CD4-positive, alpha-beta memory T cell (primary cell): ENCODE results near the gene CCDC167. TPM values are rescaled to one million over a fixed set of nuclear protein-coding genes. Genes with fewer than 3 reads are reported as not detected.

Experiments
- CTCF ChIA-PET: fragments of 350-600 bp; sonication (Branson Sonifier 250); formaldehyde crosslinking; loops from one replicate; lab custom pipeline; 2021; ENCODE audit warnings: inconsistent platforms; ENCODE audit not compliant: partially characterized antibody; lab: Charles Lee
- POLR2A ChIA-PET: fragments of 350-600 bp; sonication (Branson Sonifier 250); formaldehyde crosslinking; loops from one replicate; lab custom pipeline; 2021; ENCODE audit not compliant: partially characterized antibody; lab: Charles Lee
- DNase-seq, 5 donors: peaks; one replicate each; pipeline versions ENCODE4 v3.0.0 to v3.0.0-alpha.2; 2020 to 2022; ENCODE audit warnings: mixed read lengths in 1 of 5
- H3K27ac ChIP-seq: one replicate; pipeline ENCODE4 v1.7.0; 2013; ENCODE audit warnings: low read depth, low read length
- H3K27me3 ChIP-seq: 2 replicates; pipeline ENCODE4 v1.7.0; 2013; ENCODE audit warnings: mild to moderate bottlenecking, low read length, moderate library complexity; ENCODE audit not compliant: insufficient read depth
- H3K36me3 ChIP-seq: 2 replicates; pipeline ENCODE4 v1.7.0; 2013; ENCODE audit warnings: mild to moderate bottlenecking, low read length, moderate library complexity; ENCODE audit not compliant: insufficient read depth
- H3K4me1 ChIP-seq: 2 replicates; pipeline ENCODE4 v1.7.0; 2013; ENCODE audit warnings: mild to moderate bottlenecking, low read length, moderate library complexity; ENCODE audit not compliant: insufficient read depth
- H3K4me3 ChIP-seq, 2 donors: one replicate each; pipeline ENCODE4 v1.7.0; 2013; ENCODE audit warnings: low read length in 2 of 2, mild to moderate bottlenecking in 1 of 2
- H3K9me3 ChIP-seq, 2 donors: one replicate each; pipeline ENCODE4 v1.7.0; 2013; ENCODE audit warnings: low read length in 2 of 2, control low read depth in 1 of 2; ENCODE audit not compliant: control insufficient read depth in 1 of 2
- H3K27ac Mint-ChIP-seq, 7 donors: one replicate each; pipeline ENCODE4 v1.8.0; 2020 to 2021; ENCODE audit warnings: mixed read lengths in 7 of 7, mild to moderate bottlenecking in 6 of 7, inconsistent platforms in 3 of 7, moderate library complexity in 3 of 7
- H3K27me3 Mint-ChIP-seq, 2 donors: one replicate each; pipeline ENCODE4 v1.8.0; 2020 to 2021; ENCODE audit warnings: mixed read lengths in 2 of 2
- H3K36me3 Mint-ChIP-seq, 2 donors: one replicate each; pipeline ENCODE4 v1.8.0; 2020 to 2021; ENCODE audit warnings: mixed read lengths in 2 of 2, inconsistent platforms in 1 of 2, mild to moderate bottlenecking in 1 of 2
- H3K4me1 Mint-ChIP-seq, 4 donors: one replicate each; pipeline ENCODE4 v1.8.0; 2020 to 2021; ENCODE audit warnings: mixed read lengths in 4 of 4, mild to moderate bottlenecking in 1 of 4
- H3K4me3 Mint-ChIP-seq, 8 donors: one replicate each; pipeline ENCODE4 v1.8.0; 2020 to 2021; ENCODE audit warnings: mixed read lengths in 8 of 8, mild to moderate bottlenecking in 7 of 8, moderate library complexity in 6 of 8, inconsistent platforms in 3 of 8
- H3K9me3 Mint-ChIP-seq, 8 donors: one replicate each; pipeline ENCODE4 v1.8.0; 2020 to 2021; ENCODE audit warnings: mixed read lengths in 8 of 8, mild to moderate bottlenecking in 5 of 8, inconsistent platforms in 3 of 8, moderate library complexity in 1 of 8
- intact Hi-C: fragments of 100-400 bp; cut with micrococcal nuclease; formaldehyde crosslinking; loops from one replicate; pipeline ENCODE4 v1.15.1; 2023
- polyA plus RNA-seq, 2 donors: library from polyadenylated mRNA; unstranded; fragments of 300-500 nt; fragmentation: Illumina TruSeq; gene quantifications; one replicate each; pipeline ENCODE4 v1.2.3, GENCODE V29; 2021
- total RNA-seq, 2 experiments: library from RNA; stranded (reverse); gene quantifications; one replicate each; pipeline ENCODE4 v1.2.3, GENCODE V29; 2021

CCDC167 gene
- total and polyA plus RNA-seq, 4 experiments from 2014 or later: 25.1 to 226 (median 89.2) TPM

DNA sequence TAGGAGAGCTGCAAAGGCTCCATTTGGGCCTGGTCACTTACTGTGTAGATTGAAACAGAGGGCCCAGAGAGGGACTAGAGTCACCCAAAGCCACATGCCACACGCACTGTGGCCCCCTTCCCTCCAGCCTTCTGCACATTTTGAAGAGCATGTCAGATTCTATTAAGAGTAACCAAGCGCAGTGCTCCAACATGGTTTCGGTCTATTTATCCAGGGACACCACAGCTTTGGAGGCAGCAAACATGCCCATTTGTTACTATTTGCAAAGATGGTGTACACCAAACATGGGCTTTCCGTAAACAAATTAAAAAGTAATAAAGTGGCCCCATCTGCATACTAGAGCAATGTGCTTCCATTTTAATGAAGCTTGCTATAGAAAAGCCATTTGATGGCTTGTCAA lies 43.7 kb upstream of the CCDC167 start:
- intact Hi-C loops: no loop called here
- POLR2A ChIA-PET: interaction anchor here (0.5 to 3.5 kb wide), 5 partner anchors 24 to 1330 kb away, joined by 3 to 20 read pairs (median 5); no protein-coding TSS in a partner anchor
- Histone ChIP-seq H3K27ac (no peak overlapping the region), H3K27me3 (no peaks in the 10 kb centered on the region), H3K4me1 (peaks cover 24% of the 10 kb centered on the region), H3K4me3 (no peak overlapping the region), H3K36me3 (no peaks in the 10 kb centered on the region), H3K9me3 (no peaks in the 10 kb centered on the region)
- no peaks in the 10 kb centered on the region for H3K27me3 Mint-ChIP-seq
- H3K4me1 Mint-ChIP-seq: peaks cover 10 to 53% (median 43%) of the 10 kb centered on the region in 4 donors
- no peaks in the 10 kb centered on the region for H3K9me3 Mint-ChIP-seq
- no peak overlapping the region for H3K4me3 Mint-ChIP-seq
- peak overlapping the region in 4 of 7 donors; percentile 41 to 83 (median 54) for H3K27ac Mint-ChIP-seq
- peaks cover 0 to 2% of the 10 kb centered on the region in 2 donors for H3K36me3 Mint-ChIP-seq
- CTCF ChIA-PET: interaction anchor here (1.5 kb wide), 1 partner anchor 24 kb away, joined by 3 read pairs; no protein-coding TSS in a partner anchor
- DNase-seq: no peak

- no peak overlapping the region for H3K27ac ChIP-seq
Measured at GRCh38 chr6:37541346-37541745, 41.7 kb upstream of the CCDC167 start.

GRCh38 chr6:37540390-37540789 lies 40.7 kb upstream of the CCDC167 start:
- Mint-ChIP-seq H3K36me3 (peaks cover 0 to 8% of the 10 kb centered on the region in 2 donors), H3K4me1 (peaks cover 3 to 34% (median 30%) of the 10 kb centered on the region in 4 donors), H3K27ac (peak overlapping the region in 6 of 7 donors; percentile 4 to 88 (median 65)), H3K27me3 (no peaks in the 10 kb centered on the region), H3K4me3 (no peak overlapping the region), H3K9me3 (no peaks in the 10 kb centered on the region)
- H3K36me3 ChIP-seq: no peaks in the 10 kb centered on the region
- no peak overlapping the region for H3K4me3 ChIP-seq
- H3K27ac ChIP-seq: no peak overlapping the region
- POLR2A ChIA-PET: interaction anchor here (1.0 to 6.0 kb wide), 3 partner anchors 23 to 38 kb away, joined by 3 to 61 read pairs (median 5); no protein-coding TSS in a partner anchor
- no peaks in the 10 kb centered on the region for H3K27me3 ChIP-seq
- H3K4me1 ChIP-seq: peaks cover 9% of the 10 kb centered on the region
- no peaks in the 10 kb centered on the region for H3K9me3 ChIP-seq
- intact Hi-C loops: no loop called here
- CTCF ChIA-PET: no interaction called here
- DNase-seq: no peak

More at GRCh38 chr6:37541346-37541745, 41.7 kb upstream of the CCDC167 start:
- Mint-ChIP-seq H3K27me3 (no peaks in the 10 kb centered on the region), H3K9me3 (no peaks in the 10 kb centered on the region), H3K36me3 (peaks cover 0 to 8% of the 10 kb centered on the region in 2 donors), H3K27ac (peak overlapping the region in 5 of 7 donors; percentile 31 to 92 (median 64)), H3K4me1 (peaks cover 1 to 42% (median 33%) of the 10 kb centered on the region in 4 donors), H3K4me3 (no peak overlapping the region)
- CTCF ChIA-PET: no interaction called here
- Histone ChIP-seq H3K27me3 (no peaks in the 10 kb centered on the region), H3K36me3 (no peaks in the 10 kb centered on the region), H3K4me3 (no peak overlapping the region), H3K4me1 (peaks cover 4% of the 10 kb centered on the region), H3K9me3 (no peaks in the 10 kb centered on the region)
- intact Hi-C loops: no loop called here
- POLR2A ChIA-PET: interaction anchor here (1.4 kb wide), 1 partner anchor 25 kb away, joined by 6 read pairs; no protein-coding TSS in a partner anchor
- no peak for DNase-seq

DNA sequence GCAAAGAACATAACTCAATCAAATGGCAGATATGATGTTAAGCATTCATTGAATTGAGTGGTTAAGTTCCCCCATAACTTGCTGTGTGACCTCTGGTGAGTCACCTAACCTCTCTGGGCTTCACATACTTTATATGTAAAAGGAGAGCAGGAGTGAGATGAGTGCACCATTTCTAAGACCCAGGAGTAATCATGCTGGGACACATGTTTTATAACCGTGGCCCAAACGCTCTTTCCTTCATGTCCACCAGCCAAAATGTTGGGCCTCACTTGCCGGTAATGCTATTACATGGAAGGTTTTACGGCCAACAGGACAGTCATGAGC lies 40.3 kb upstream of the CCDC167 start:
- POLR2A ChIA-PET: interaction anchor here (1.0 to 6.0 kb wide), 4 partner anchors 23 to 48 kb away, joined by 3 to 61 read pairs (median 5); no protein-coding TSS in a partner anchor
- Histone ChIP-seq H3K27ac (no peak overlapping the region), H3K36me3 (no peaks in the 10 kb centered on the region), H3K4me3 (no peak overlapping the region), H3K9me3 (no peaks in the 10 kb centered on the region), H3K27me3 (no peaks in the 10 kb centered on the region), H3K4me1 (peaks cover 13% of the 10 kb centered on the region)
- Mint-ChIP-seq H3K27me3 (no peaks in the 10 kb centered on the region), H3K27ac (peak overlapping the region; percentile 4 to 88 (median 62)), H3K36me3 (peaks cover under 1 to 8% of the 10 kb centered on the region in 2 donors), H3K4me3 (no peak overlapping the region), H3K9me3 (no peaks in the 10 kb centered on the region), H3K4me1 (peaks cover 3 to 32% (median 27%) of the 10 kb centered on the region in 4 donors)
- no peak for DNase-seq
- intact Hi-C loops: no loop called here
- CTCF ChIA-PET: no interaction called here

GRCh38 chr6:37539171-37540028 lies 39.7 kb upstream of the CCDC167 start:
- Mint-ChIP-seq H3K27me3 (no peaks in the 10 kb centered on the region), H3K9me3 (no peaks in the 10 kb centered on the region), H3K4me1 (peaks cover 3 to 27% (median 21%) of the 10 kb centered on the region in 4 donors), H3K4me3 (no peak overlapping the region), H3K36me3 (peaks cover 6 to 8% of the 10 kb centered on the region in 2 donors), H3K27ac (peak overlapping the region; percentile 4 to 83 (median 39))
- Histone ChIP-seq H3K36me3 (no peaks in the 10 kb centered on the region), H3K27me3 (no peaks in the 10 kb centered on the region), H3K27ac (no peak overlapping the region), H3K9me3 (no peaks in the 10 kb centered on the region), H3K4me1 (peaks cover 10% of the 10 kb centered on the region), H3K4me3 (no peak overlapping the region)
- DNase-seq: no peak
- intact Hi-C loops: loop anchor here (5.0 kb wide), 1 partner anchor 42 kb away; the partner anchor contains the start of gene CCDC167
- ChIA-PET POLR2A (interaction anchor here (1.0 to 6.0 kb wide), 6 partner anchors 8 to 47 kb away, joined by 3 to 61 read pairs (median 5); no protein-coding TSS in a partner anchor), CTCF (interaction anchor here (1.0 to 3.2 kb wide), 3 partner anchors 8 to 58 kb away, joined by 3 to 14 read pairs (median 5); no protein-coding TSS in a partner anchor)

DNA sequence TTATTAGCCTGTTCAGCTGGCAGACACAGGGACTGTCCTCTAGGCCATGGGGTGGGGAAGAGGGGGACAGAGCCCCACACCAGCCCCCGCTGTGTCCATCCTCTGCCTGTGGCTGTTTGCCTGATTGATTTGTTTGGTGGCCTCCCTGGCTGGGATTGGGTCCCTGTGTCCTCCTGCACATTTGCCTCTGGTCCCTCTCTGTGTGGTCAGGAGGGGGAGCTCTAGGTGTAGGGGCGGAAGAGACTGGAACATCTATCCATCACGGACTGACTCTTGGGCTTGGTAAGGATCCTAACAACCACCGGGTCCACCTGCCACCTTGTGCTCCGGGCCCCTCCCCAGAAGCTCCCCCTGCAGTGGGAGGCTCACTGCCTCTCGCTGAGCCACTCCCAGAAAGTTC lies 38.4 kb upstream of the CCDC167 start:
- Mint-ChIP-seq H3K27ac (peak overlapping the region in 5 of 7 donors; percentile 50 to 92 (median 71)), H3K4me3 (no peak overlapping the region), H3K9me3 (no peaks in the 10 kb centered on the region), H3K27me3 (no peaks in the 10 kb centered on the region), H3K4me1 (peaks cover 3 to 27% (median 21%) of the 10 kb centered on the region in 4 donors), H3K36me3 (peaks cover 12 to 13% of the 10 kb centered on the region in 2 donors)
- Histone ChIP-seq H3K36me3 (no peaks in the 10 kb centered on the region), H3K4me3 (no peak overlapping the region), H3K27me3 (no peaks in the 10 kb centered on the region), H3K4me1 (peaks cover 10% of the 10 kb centered on the region), H3K9me3 (no peaks in the 10 kb centered on the region), H3K27ac (no peak overlapping the region)
- POLR2A ChIA-PET: interaction anchor here (0.8 to 6.0 kb wide), 7 partner anchors 9 to 57 kb away, joined by 3 to 61 read pairs (median 5); no protein-coding TSS in a partner anchor
- no peak for DNase-seq
- intact Hi-C loops: loop anchor here (5.0 kb wide), 1 partner anchor 41 kb away; the partner anchor contains the start of gene CCDC167
- CTCF ChIA-PET: interaction anchor here (0.7 to 3.2 kb wide), 6 partner anchors 9 to 55 kb away, joined by 3 to 14 read pairs (median 4); no protein-coding TSS in a partner anchor
